Nephron progenitor cell (in vitro differentiated cells): Measurements from ENCODE around the gene CREBZF.

Experiments used
- DNase-seq: peaks from one replicate; pipeline ENCODE4 v3.0.0; 2021
- H3K27ac Mint-ChIP-seq: 2 replicates; pipeline ENCODE4 v1.8.0; 2021; ENCODE audit warnings: mild to moderate bottlenecking, moderate library complexity, mixed read lengths
- H3K27me3 Mint-ChIP-seq: 2 replicates; pipeline ENCODE4 v1.8.0; 2021; ENCODE audit warnings: mild to moderate bottlenecking, low read depth, mixed read lengths; ENCODE audit not compliant: poor library complexity
- H3K36me3 Mint-ChIP-seq: 2 replicates; pipeline ENCODE4 v1.8.0; 2021; ENCODE audit warnings: low read depth, mixed read lengths
- H3K4me1 Mint-ChIP-seq: 2 replicates; pipeline ENCODE4 v1.8.0; 2021; ENCODE audit warnings: mixed read lengths
- H3K4me3 Mint-ChIP-seq: 2 replicates; pipeline ENCODE4 v1.8.0; 2021; ENCODE audit warnings: mild to moderate bottlenecking, moderate library complexity, mixed read lengths
- H3K9me3 Mint-ChIP-seq: 2 replicates; pipeline ENCODE4 v1.8.0; 2021; ENCODE audit warnings: mild to moderate bottlenecking, moderate library complexity, mixed read lengths
- TF ChIP-seq, protein P1 (sequence below): fragments of 200-600 bp; sonication (generic); IDR thresholded peaks from 2 replicates; pipeline ENCODE4 v1.5.0; 2021; ENCODE audit warnings: antibody characterized with exemption

CREBZF gene, protein sequence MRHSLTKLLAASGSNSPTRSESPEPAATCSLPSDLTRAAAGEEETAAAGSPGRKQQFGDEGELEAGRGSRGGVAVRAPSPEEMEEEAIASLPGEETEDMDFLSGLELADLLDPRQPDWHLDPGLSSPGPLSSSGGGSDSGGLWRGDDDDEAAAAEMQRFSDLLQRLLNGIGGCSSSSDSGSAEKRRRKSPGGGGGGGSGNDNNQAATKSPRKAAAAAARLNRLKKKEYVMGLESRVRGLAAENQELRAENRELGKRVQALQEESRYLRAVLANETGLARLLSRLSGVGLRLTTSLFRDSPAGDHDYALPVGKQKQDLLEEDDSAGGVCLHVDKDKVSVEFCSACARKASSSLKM

DNA sequence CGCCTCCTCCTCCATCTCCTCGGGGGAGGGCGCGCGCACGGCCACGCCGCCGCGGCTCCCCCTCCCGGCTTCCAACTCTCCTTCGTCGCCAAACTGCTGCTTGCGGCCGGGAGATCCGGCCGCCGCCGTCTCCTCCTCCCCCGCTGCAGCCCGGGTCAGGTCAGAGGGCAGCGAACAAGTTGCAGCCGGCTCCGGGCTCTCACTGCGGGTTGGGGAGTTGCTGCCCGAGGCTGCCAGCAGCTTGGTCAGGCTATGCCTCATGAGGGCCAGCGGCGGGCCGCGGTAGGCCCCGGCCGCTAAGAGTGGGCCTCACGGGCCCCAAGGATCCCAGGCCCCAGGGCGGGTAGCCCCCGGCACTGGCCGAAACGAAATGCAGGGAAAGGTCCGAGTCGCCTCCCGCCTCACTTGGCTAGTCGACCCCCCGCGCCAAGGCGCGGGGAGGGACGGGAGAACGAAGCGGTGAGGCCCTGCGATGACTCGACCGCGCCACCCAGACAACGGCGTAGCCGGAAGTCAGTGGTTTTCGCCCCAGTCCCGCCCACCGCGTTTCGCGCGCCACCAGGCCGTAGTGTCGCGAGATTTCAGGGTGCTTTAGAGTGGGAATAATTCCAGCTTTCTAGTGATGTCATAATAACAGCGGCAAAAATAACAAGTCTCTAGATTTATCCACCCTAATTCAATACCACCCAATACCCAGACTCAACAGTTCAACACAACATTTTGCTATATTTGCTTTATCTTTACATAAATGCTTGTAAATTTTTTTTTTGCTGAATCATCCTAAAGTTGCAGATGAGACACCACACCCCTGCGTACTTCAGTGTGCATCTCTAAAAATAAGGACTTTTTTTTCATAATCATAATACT is at the start of gene CREBZF:
CREBZF (minus strand) TSS at position 515 of the 867 bp plus-strand sequence; CDS start at position 261, 254 bp downstream.
- no peaks in the 10 kb centered on the region for H3K9me3 Mint-ChIP-seq
- peak; percentile 92 for DNase-seq
- peak within 1 kb of the TSS; percentile 96 for H3K4me3 Mint-ChIP-seq
- H3K27me3 Mint-ChIP-seq, result no peaks in the 10 kb centered on the region
- H3K36me3 Mint-ChIP-seq, result peaks cover 32% of the 10 kb centered on the region
- TF ChIP-seq, protein P1, sequence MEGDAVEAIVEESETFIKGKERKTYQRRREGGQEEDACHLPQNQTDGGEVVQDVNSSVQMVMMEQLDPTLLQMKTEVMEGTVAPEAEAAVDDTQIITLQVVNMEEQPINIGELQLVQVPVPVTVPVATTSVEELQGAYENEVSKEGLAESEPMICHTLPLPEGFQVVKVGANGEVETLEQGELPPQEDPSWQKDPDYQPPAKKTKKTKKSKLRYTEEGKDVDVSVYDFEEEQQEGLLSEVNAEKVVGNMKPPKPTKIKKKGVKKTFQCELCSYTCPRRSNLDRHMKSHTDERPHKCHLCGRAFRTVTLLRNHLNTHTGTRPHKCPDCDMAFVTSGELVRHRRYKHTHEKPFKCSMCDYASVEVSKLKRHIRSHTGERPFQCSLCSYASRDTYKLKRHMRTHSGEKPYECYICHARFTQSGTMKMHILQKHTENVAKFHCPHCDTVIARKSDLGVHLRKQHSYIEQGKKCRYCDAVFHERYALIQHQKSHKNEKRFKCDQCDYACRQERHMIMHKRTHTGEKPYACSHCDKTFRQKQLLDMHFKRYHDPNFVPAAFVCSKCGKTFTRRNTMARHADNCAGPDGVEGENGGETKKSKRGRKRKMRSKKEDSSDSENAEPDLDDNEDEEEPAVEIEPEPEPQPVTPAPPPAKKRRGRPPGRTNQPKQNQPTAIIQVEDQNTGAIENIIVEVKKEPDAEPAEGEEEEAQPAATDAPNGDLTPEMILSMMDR, result no peak
- H3K4me1 Mint-ChIP-seq, result peaks cover 37% of the 10 kb centered on the region
- H3K27ac Mint-ChIP-seq, result peak within 1 kb of the TSS; percentile 100

DNA sequence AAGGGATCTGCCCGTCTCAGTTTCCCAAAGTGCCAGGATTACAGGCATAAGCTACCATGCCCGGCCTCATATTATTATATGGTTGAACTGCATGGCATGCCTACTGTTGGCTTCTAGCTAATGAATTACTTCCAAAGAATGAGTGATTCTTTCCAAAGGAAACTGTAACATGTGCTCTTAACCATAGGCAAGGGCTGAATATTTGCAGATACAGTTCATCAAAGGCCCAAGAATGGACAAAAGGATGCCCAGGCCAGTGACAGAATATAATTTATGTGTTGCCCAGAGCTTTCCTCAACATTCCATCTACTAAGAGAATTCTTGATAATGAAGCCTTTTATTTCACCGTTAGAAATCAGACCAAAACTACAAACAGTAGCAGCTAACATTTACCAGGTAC is 48.0 kb upstream of the CREBZF start:
- peaks cover 7% of the 10 kb centered on the region for H3K9me3 Mint-ChIP-seq
- DNase-seq, result no peak
- peaks cover 36% of the 10 kb centered on the region for H3K4me1 Mint-ChIP-seq
- TF ChIP-seq, protein P1, result no peak
- H3K27me3 Mint-ChIP-seq, result no peaks in the 10 kb centered on the region
- H3K4me3 Mint-ChIP-seq, result no peak overlapping the region
- peaks cover 5% of the 10 kb centered on the region for H3K36me3 Mint-ChIP-seq
- no peak overlapping the region for H3K27ac Mint-ChIP-seq

DNA sequence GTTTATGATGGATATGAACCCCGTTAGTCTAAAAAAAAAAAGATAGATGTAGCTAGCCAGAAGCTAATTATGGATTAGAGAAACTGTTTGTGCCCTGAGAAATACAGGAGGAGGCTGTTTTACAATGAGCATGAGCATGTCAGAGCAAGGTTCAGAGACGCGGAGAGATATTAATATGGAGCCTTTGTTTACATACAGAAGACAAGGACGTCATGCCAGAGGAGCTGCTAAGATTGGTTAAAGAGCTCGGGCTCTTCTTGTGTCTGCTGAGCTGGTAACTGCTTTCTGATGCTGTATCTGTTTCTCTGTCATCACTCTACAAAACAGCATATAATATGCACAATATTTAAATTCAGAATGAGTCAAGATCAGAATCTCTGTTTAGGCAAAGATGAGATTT is 46.0 kb upstream of the CREBZF start:
- peaks cover 23% of the 10 kb centered on the region for H3K4me1 Mint-ChIP-seq
- peaks cover 9% of the 10 kb centered on the region for H3K36me3 Mint-ChIP-seq
- H3K4me3 Mint-ChIP-seq, result no peak overlapping the region
- TF ChIP-seq, protein P1, result no peak
- H3K27me3 Mint-ChIP-seq, result no peaks in the 10 kb centered on the region
- H3K27ac Mint-ChIP-seq, result no peak overlapping the region
- peaks cover 7% of the 10 kb centered on the region for H3K9me3 Mint-ChIP-seq
- no peak for DNase-seq

DNA sequence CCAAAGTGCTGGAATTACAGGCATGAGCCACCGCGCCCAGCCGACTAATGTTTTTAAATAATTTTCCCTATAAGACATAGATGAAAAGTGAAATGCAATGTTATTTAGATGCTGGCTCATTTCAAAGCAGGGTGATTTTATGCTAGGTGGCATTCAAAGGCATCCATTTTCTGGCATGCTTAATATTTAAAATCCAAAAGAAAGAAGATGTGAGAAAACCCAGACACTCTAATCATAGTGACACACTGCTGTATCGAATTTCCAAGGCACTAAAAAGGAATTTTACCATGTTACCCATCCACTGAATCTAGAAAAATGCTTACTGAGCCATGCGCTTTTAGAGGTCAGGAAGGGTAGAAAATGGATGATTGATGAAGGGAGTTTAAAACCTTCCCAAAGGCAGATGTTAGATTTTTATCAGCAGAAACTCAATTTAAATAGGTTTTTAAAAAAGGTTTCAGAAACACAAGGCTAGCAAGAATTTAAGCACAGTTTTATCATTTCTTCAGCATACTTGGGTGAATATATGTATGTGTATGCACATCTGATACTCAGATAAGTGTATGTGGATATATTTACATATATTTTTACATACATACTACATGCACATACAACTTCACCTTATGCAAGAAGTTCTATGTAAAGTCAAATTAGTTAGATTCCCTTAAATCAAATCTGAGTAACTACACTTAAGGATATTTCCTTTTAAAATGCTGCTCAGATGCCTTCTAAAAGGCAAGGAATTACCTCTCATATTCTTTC is 45.2 kb upstream of the CREBZF start:
- Mint-ChIP-seq H3K27me3 (no peaks in the 10 kb centered on the region), H3K4me1 (peaks cover 21% of the 10 kb centered on the region), H3K9me3 (peaks cover 7% of the 10 kb centered on the region), H3K36me3 (peaks cover 9% of the 10 kb centered on the region), H3K4me3 (no peak overlapping the region), H3K27ac (no peak overlapping the region)
- TF ChIP-seq, protein P1, result no peak
- DNase-seq, result no peak

DNA sequence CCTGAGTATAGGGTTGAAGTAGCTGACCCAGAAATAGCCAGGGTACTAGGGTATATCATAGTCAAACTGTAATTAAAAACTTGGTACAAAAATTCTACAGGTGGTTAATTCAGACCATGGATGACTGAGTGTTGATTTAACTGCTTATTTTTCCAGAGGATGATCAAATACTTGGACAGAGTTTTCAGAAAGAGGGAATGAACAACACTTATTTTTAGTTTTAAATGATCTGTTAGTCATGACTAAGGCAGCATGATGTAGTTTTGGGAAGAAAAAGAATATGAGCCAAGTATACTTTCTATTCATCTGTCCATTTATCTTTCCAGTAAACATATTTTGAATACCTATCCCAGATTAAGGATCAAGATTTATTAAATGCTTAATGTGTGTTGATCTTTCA is 40.9 kb upstream of the CREBZF start:
- Mint-ChIP-seq H3K4me3 (no peak overlapping the region), H3K27ac (no peak overlapping the region), H3K4me1 (peaks cover 14% of the 10 kb centered on the region), H3K36me3 (peaks cover 20% of the 10 kb centered on the region), H3K27me3 (no peaks in the 10 kb centered on the region), H3K9me3 (peaks cover 25% of the 10 kb centered on the region)
- TF ChIP-seq, protein P1, result no peak
- DNase-seq, result no peak
